Hematopoietic multipotent progenitor cell treated with erythropoietin and hydrocortisone succinate and interleukin-3 and kit ligand, for 8 days (in vitro differentiated cells): ENCODE measurements around the gene RASSF5.

Source experiments
- DNase-seq: peaks from one replicate; pipeline ENCODE4 v3.0.0-alpha.2; 2015

Gene RASSF5

DNA sequence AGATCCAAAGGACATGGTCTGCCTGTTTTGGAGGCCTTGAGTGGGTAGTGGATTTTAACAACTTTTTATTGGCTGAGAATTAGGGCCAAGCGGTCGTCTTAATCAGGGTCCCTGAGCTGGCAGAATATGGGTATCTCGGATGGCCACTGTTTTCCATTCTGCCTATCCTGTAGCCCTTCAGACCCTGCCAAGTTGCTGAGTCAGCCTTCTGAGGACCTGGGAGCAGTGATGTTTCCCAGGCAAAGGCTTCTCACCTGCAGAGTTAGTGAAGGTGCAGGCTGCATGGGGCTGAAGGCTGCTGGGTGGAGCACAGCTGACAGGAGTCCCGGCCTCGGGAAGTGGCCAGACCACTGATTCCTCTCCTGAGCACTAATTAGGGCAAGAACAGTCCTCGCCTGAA lies 11.4 kb downstream of the RASSF5 start:
- no peak for DNase-seq

DNA sequence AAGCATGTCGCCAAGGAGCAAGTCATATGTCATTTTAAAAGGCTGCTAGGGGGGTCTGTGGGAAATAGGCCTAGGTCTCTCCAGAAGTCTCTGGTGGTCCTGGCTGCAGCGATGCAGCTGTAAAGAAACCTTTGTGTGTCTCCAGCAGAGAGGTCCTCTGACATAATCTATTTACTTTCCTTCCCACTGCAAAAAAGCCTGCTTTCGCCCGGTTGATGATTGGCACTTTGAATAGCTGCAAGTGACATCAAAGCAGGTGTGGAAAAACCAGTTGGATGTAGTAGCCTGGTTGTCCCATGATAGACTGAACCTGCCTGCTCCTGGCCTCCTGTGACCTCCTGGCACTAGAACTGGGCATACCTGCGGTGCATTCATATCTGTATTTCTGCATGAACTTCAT lies 13.8 kb downstream of the RASSF5 start:
- no peak for DNase-seq

DNA sequence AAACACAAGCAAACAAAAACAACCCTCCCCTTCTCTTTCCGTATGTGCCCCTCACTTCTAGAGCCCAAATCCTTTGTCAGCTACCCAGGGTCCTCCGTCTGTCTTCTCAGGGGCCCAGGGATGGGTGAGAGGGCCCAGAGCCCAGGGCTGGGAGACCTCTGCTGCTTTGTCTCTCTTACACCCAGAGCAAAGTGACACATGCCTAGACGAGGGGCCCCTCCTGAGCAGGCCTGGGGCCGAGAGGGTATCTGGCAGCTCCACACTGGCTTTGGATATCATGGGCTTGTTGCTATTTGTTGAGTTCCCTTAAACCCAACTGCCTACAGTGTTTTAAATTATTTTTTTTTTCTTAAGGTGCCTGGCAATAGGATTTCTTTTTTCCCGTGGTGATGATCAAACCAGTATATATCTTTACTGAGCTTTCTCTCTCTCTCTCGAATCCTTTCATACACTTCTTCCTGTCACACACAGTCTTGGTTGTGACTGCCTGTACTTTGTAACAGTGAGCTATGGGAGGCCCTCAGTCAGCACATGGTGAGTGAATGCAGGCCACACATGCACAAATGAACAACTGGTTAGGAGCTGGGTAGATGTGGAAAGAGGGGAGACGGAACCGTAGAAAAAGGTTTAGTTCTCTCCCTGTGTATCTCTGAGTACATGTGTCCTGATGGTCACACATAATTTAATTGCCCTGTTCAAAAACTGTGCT lies 14.5 kb downstream of the RASSF5 start:
- DNase-seq, result no peak

DNA sequence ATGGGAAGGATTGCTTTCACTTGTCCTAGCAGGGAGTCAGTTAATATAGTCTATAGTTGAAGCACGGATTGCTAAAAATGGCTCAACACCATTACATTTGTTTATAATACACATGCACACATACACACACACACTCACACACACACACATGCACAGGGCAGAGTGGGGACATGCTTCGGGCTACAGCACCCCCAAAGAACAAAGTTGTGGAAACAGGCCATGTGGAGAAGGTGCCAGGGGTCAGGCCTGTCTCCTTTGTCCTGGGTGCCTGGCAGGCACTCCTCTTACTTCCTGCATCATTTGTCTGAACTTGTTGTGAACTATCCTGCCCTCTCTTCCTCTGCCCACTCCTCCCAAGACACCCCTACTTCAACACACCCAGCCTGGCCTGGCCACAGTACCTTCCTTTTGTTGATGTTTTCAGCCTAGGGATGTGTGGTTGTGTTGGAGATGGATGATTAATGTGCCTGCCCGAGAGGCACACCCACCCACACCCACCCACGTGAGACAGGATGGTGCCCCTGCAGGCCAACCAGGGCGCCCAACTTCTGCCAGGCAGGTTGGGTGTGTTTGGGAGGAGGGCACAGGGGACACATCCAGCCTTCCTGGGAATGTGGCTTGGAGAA lies 17.5 kb downstream of the RASSF5 start:
- DNase-seq, result peak; percentile 23

DNA sequence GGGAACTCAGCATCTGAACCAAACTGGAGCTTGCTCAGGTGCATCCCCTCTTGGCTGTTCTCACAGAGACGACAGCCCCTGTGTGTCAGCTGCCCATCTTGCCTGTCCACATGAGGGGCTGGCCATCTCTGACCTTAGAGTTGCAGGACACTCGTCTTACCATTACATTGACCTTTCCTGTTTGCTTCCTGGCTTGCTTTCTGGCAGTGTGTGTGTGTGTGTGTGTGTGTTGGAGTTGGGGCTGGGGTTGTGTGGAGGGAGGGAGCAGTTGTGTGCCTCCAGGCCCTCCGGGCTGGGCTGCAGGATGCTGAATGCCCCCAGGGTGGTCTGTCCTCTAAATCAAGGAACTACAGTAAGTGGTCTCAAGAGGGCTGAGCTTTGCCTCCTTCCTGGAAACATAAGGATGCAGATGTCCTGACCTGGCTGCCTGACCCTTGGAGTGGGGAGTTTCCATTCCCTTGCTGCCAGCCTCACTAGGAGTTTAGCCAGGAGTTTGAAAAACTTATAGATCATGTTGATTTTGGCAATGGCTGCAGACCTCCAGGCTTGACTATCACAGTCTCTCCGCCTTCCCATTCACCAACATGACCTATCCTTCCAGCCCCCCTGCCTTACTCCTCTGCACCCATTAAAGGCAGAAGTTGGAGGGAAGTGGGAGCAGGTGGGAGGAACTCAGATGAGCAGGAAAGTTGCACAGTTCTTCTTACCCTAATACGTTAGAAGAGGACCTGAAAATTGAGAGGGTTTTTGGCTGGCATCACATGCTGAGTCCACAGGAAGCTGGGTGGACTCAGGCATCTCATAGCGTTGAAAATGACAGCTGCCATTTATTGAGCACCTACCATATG lies 19.0 kb downstream of the RASSF5 start:
- DNase-seq, result no peak

DNA sequence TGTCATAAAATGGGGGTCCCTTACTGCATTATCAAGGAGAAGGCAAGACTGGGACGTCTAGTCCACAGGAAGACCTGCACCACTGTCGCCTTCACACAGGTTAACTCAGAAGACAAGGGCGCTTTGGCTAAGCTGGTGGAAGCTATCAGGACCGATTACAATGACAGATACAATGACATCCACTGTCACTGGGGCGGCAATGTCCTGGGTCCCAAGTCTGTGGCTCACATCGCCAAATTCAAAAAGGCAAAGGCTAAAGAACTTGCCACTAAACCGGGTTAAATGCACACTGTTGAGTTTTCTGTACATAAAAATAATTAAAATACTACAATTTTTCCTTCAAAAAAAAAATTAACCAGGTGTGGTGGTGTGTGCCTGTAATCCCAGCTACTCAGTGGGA lies 22.1 kb downstream of the RASSF5 start:
- no peak for DNase-seq

DNA sequence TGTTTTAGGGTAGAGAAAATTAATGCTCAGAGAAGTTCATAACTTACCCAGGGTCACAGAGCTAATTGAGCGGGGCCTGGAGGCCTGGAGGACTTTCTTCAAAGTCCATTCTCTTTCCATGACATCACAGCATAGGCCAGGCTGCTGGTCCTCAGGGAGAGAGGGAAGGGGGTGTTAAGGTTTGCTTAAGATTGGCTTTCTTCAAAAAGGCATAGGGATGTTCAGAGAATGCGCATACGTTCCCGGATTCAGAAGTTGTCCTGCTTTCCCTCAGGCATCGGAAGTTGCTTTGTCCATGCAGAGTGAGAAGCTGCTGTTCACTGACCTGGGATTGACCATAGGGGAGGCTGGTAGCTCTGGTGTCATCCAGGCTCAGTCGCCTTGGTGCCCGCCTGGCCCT lies 25.0 kb downstream of the RASSF5 start:
- no peak for DNase-seq

DNA sequence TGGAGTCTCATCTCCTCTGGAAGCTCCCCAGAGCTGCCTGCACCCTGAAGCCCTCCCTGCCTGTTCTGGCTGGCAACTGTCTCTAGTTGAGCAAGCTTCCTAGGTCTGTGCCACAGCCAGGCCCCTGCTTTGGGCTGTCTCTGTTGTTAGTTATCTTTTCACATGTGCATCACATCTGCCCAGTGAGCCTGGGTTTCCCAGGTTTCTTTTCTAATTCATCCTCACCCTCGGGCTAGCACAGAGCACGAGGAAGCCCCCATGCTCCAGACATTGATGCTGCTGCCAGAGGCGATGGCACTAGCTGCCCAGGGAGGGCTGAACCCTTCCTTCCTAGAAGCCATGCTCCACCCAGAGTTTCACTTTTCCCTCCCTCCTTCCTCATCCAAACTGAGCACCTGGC lies 27.2 kb downstream of the RASSF5 start:
- DNase-seq, result no peak

DNA sequence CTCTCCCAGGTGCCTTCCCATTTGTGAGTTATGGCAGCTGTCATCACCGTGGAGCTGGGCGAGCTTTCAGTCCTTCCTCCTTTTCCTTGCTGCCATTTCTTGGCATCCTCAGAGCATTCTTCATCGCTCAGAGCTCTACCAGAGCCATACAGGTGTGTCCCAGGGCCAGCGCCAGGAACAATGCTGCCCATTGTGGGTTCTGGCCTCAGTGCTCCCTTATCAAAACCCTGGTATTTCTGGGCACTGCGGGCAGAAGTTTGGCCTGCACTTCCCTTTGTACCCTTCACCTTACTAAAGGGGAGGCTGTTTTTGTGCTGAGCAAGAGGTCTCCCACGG lies 28.5 kb downstream of the RASSF5 start:
- DNase-seq, result no peak

DNA sequence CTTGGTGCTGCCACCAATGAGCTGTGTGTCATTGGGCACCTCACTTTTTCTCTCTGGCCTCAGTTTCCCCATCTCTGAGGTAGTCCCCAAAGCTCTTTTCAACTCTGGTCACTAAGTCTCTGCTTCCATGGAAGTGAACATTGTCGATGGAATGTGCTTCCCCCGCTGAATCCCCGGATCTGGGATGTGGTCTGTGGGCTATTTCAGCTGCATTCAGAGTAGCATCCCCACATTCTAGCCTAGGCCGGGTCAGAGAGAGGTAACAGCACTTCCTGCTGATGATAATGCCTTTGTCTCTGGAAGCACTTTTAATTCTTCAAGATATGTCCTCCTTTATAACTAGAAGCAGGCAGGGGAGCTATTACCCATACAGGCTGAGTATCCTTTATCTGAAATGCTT lies 29.8 kb downstream of the RASSF5 start:
- DNase-seq, result no peak

DNA sequence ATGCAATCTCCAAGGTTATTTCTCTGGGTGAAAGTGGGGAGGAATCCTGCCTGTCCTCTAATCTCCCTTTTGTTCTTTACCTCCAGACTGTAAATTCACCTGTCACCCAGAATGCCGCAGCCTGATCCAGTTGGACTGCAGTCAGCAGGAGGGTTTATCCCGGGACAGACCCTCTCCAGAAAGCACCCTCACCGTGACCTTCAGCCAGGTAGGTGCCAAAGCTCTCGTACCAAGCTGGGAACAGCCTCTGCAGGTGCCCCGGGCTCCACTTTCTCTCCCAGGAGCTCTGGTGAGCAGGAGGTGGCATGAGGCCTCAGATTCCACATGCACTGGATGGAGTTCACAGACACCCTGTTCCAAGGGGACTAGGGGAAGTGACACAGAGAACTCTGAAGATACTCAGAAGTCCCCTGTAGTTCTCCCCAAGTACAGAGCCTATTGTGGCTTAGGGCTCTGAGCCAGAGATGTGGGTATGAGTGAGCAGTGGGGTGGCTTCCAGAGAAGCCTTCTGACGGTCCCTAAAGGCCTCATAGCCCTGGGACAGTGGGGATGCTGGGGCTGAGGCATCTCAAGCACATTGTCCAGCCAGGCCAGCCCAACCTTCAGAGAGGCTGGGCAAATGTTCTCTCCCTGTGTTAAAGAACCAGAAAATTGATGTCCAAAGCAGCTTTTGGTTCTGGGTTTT lies 30.9 kb downstream of the RASSF5 start:
- DNase-seq, result no peak

DNA sequence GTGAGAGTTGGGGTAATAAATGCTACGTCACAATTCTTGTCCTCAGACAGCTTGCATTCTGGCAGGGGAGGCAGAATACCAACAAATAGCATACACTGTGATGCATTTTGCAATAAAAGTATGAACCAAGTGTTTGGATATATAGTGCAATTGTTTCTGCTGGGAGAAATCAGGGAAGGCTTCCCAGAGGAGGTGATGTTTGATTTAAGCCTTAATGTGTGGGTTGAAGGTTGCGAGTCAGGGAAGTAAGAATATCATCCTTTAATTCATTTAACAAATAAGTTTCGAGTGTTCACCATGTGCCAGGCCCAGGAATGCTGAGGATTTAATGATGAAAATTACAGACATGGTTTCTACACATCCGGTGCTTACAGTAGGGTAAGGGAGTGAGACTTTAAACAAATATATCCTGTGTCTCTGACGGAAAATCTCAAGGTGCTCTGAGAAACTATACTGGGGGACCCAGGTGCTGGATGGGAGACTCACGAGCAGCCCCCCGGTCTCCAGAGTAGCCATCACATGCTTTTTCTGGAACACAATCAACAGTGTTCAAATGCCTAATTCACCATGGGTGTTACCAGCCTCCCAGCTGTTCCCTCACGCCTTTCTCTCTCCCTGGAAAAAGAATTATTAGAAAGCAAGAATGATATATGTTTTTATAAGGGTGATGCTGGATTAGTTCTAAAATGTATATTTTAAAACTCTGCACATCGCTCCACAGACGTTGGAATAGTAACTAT lies 31.7 kb downstream of the RASSF5 start:
- DNase-seq, result no peak

DNA sequence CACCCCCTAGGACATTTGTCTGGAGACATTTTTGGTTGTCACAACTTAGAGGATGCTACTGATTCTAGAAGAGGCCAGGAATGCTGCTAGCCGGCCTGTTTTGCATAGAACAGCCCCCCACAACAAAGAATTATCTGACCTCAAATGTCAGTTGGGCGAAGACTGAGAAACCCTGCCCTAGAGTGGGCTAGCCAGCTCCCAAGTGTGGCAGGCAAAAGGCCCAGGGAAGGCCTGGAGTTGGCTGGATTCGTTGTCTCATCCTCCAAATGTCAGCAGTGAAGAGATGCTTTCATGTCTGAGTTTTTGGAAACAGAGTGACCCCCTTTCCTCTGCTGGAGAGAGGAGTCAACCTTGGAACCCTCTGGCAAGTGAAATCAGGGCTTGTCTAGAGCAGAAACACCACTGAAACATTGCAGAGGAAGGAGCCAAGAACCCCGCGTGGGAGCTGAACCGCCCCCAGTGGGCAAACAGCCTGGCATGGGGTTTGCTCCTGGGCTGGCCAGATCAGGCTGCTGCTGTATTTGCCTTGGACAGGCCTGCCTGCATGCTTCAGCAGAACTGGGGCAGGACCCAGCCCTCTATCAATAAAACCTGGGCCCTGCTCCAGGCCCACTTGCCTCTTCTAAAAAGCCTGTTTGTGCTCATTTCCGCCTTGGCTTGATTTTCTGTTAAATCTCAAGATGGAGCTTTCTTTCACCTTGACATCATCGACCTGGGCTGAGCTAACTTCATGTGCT lies 32.9 kb downstream of the RASSF5 start:
- no peak for DNase-seq

DNA sequence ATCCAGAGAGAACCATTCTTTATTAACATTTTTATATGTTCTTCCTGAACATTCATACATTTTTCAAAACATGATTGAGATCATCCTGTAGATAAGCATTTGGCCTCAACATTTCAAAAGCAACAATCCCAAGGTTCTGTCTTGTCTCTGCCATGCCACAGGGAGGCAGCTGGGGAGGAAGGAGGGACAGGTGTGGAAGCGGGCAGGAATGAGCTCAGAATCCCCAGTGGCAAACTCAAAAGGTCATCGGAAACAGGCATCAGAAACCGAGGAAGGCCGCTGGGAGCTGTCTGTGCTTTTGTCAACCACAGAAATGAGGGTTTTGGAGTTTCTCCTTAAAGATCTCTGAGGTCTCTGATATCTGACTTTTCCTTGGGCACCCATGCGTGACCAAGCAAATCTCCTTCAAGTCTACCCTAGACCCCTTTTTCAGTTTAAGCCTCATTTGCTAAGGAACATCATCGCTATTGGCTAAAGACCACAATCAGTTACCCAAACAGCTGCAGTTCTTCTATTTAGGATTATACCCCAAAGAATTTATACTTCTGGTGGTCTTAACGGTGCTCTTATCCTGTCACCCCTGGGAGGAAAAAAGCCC lies 34.0 kb downstream of the RASSF5 start:
- DNase-seq, result no peak

DNA sequence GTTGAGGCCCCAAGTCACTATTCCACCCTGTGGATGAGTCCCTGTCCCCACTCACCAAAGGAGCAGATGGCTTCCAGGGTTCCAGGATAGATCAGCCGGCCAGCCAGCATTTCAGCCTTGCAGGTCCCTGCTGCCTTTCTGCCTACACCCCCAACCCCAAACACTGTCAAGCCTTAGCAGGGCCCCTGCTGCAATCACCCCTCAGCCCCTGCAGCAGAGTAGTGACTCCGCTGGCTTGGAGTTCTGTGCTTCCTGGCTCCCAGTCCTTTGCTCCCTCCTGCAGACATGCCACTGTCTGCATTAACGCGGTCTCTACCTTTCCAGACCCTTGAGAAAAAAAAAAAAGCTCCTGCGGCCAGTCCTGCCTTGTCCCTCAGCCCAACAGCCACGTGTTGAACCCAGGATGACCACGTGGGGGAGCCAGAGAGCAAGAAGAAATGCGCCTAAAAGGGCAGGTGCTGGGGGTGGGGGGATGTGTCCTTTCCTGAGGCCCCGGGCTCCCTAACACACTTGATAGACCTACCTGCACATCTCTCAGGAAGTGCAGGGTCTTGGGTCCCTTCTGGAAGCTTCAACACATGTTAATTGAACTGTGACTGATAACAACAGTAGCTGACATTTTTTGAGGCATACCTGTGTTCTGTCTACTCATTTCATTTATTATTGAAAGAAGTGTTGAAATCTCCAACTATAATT lies 37.4 kb downstream of the RASSF5 start:
- DNase-seq, result peak; percentile 75

DNA sequence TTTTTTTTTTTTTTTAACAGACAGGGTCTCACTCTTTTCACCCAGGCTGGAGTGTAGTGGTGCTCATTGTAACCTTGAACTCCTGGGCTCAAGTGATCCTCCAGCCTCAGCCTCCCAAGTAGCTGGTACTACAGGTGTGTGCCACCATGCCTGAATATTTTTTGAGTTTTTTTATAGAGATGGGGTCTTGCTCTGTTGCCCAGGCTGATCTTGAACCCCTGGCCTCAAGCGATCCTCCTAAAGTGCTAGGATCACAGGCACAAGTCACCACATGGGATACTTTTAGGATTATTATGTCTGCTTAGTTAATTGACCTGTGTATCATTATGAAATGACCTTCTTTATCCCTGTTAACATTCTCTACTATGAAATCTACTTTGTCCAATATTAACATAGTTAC lies 38.0 kb downstream of the RASSF5 start:
- no peak for DNase-seq

DNA sequence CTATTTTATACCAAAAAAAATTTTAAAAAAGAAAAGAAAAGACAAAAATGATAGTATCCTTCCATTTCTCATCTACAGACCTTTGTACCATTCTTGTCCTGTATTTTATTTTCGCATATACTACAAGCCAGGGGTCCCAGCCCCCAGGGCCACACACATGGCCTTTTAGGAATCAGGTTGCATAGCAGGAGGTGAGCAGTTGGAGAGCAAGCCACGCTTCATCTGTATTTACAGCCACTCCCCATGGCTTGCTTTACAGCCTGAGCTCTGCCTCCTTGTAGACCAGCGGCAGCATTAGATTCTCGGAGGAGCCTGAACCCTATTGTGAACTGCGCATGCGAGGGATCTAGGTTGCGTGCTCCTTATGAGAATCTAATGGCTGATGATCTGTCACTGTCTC lies 39.8 kb downstream of the RASSF5 start:
- DNase-seq, result no peak

DNA sequence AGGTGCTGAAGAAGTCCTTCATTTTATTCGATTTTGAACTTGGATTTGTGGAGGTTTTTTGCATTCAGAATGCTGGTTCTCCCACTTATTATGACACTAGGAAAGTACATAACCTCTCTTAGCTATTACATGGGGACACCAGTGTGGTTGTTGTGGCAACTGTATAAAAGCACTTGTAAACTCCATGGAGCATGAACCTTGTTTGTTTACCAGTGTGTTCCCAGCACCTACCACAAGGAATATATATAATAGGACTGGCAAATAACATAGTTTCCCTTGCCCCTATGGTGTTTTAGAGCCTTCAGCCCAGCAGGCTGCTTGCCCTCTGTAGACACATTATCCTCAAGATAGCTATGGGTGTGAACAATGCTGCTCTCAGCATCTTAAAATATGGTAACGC lies 43.1 kb downstream of the RASSF5 start:
- no peak for DNase-seq

DNA sequence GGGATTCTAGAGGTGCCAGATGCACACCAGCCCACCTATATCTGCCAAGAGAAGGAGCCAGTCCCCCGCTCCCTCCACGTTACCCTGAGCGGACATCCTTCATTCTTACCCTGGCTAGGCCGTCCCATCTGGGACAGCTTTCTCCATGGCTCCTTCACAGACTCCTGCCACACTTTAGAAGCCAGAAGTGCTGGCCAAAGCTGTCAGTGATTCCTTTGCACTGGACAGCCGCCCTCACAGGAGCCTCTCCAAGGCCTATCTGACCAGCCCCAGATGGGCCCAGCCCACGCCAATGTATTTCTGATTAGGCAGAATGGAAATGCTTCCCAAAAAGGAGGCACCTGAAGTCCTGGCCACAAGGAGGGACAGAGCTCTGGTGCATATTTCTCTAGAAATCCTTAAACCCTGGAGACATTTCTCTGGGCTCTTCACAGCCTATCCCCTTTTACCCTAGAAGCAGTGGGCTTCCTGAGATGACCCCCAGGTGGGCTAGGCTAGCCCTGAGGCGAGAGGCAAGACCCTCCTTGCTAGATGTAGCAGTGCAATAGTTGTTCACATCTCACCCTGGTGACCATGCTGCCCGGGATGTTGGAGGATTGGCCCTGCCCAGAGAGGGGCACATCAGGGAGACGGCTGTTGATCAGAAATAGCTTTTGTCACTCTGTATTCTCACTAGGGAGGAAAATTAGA lies 44.1 kb downstream of the RASSF5 start:
- no peak for DNase-seq

DNA sequence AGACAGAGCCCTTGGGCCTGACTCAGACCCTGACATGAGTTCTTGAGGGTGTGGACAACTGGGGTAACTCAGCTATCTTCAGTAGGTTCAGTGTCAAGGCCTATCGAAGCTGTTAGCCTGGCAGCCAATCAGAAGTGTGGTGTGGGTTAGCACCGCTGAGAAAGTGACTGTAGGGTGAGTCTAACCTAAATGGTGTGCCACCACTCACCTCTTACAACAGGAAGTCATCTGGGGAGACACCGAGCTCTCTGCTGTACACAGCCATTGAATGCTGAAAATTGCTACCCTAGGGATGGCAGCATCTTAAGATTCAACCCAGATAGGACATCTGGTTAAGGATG lies 44.6 kb downstream of the RASSF5 start:
- no peak for DNase-seq

DNA sequence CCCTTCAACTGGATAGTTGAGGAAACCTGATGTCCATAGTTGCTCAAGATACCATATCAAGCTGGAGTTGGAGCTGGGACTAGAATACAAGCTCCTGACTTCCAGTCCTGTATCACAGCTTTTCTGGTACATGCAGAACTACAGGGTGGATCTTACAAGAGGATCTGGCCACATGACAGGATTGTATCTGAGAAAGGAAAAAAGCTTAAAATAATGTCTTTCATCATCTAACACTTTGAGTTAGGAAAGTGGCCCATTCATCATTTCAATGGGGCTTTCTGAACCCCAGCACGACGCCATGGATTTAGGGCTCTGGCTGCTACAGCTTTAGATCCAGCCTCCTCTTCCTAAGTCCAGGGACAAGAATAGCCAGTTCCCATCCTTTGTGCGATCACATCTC lies 46.9 kb downstream of the RASSF5 start:
- no peak for DNase-seq
